Hematopoietic multipotent progenitor cell treated with erythropoietin and hydrocortisone succinate and interleukin-3 and kit ligand, for 8 days (in vitro differentiated cells): ENCODE data around the gene SPOPL.
"Not testable (repeated sequence)": the region's sequence is repeated elsewhere in the genome, so short reads cannot be mapped to it uniquely, and the experiment has no call there.

ENCODE experiments used
- DNase-seq: peaks from one replicate; pipeline ENCODE4 v3.0.0-alpha.2; 2015

Gene SPOPL

DNA sequence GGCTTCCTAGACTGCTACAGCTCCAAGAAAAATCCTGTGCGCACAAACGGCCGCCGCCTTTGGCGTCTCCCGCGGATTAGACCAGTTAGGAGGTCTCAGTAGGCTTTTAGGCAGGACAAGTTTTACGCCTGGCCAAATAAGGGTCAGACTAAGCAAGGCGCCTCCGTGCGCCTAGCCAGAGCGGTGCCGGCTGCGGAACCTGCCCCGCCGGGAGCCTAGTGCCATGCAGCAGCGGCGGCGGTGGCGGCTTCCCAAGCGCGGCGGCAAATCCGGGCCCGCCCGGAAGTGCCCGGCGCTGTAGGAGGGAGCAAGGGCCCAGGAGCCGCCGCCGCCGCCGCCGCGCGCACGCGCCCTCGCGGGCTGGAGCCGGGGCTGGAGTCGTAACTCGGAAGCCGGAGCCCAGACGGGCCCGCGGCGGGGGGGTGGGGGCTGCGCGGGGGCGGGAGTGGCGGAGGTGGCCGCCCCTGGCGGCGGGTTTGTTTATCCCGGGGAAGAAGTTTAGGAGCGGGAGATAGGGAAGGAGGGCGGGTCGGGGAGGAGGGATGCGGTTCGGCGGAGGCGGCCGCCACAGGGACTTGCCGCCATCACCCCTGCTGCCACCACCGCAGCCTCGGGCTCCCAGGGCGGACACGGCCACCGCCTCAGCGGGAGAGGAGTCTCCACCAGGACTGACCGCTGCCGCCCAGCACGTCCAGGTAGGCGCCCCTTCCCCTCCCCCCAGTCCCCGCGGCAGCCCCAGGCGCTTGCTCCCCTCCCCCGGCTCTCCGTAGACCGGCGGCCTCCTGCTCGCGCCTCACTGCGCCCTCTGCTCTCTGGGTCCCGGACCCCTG, at the start of gene SPOPL:
SPOPL (plus strand) TSS at position 346 of the 830 bp plus-strand sequence. CDS start 48,447 bp downstream, outside the sequence.
- peak; percentile 86 for DNase-seq

DNA sequence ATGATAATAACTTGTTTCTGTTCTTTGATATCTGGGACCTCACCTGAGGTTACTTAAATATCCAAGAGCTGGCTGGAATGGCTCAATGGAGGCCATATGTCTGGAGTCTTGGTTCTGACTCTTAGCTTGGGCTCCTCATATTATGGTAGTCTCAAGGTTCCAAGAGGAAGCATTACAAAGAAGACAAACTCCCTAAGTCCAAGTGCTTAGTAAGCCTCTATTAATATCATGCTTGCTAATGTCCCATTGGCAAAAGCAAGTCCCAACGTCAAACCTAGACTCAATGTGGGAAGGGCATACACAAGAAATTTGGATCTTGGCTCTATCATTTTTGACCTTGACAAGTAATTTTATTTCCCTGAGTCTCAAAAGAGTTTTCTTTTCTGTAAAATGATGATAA, 49.2 kb upstream of the SPOPL start:
- DNase-seq, result no peak

DNA sequence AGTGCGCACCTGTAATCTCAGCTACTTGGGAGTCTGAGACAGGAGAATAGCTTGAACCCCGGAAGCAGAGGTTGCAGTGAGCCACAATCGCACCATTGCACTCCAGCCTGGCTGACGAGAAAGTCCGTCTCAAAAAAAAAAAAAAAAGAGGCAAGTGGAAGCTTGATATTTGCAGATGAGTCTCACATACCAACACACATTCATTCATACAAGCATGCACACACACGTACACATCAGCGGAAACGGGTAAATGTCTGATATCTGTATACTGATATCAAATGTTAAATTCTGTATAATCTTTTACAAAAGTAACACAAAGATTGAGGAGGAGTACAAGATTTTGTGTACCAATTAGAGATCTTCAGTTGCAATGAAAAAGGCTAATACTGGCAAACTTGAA, 47.8 kb upstream of the SPOPL start:
- no peak for DNase-seq

- peak; percentile 78 for DNase-seq
Measured at GRCh38 chr2:138454761-138455160, 46.8 kb upstream of the SPOPL start.

- DNase-seq, result no peak
Measured at GRCh38 chr2:138455275-138455674, 46.3 kb upstream of the SPOPL start.

DNA sequence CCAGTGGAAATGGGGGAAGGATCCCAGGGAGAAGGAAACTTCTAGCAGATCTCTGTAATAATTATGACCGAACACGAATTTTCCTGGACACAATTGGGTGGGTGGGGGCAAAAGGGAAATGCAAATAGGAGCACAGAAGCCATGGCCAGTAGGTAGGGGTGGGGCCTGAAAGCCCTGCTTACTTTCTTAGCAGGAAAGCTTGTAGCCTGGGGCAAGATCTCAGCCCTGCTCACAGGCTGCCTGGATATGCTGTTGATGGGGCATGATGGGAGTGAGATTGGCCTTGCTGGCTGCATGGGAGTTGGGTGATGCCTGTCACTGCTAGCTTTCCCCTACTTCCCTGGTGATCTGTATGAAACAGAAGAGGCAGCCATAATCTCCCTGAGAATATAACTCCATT, 45.9 kb upstream of the SPOPL start:
- no peak for DNase-seq

DNA sequence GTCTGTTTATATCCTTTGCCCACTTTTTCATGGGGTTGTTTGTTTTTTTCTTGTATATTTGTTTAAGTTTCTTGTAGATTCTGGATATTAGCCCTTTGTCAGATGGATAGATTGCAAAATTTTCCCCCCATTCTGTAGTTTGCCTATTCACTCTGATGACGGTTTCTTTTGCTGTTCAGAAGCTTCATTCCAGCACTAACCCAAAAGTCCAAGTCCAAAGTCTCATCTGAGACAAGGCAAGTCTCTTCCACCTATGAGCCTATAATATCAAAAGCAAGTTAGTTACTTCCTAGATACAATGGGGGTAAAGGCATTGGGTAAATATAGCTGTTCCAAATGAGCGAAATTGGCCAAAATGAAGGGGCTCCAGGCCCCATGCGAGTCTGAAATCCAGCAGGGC, 38.9 kb upstream of the SPOPL start:
- DNase-seq, result not testable (repeated sequence)

- no peak for DNase-seq
Measured at GRCh38 chr2:138468617-138469016, 33.0 kb upstream of the SPOPL start.

GRCh38 chr2:138469411-138469810, 32.2 kb upstream of the SPOPL start:
- no peak for DNase-seq

- no peak for DNase-seq
Measured at GRCh38 chr2:138470941-138471340, 30.6 kb upstream of the SPOPL start.

GRCh38 chr2:138474100-138474825, 27.3 kb upstream of the SPOPL start:
- peak; percentile 73 for DNase-seq

DNA sequence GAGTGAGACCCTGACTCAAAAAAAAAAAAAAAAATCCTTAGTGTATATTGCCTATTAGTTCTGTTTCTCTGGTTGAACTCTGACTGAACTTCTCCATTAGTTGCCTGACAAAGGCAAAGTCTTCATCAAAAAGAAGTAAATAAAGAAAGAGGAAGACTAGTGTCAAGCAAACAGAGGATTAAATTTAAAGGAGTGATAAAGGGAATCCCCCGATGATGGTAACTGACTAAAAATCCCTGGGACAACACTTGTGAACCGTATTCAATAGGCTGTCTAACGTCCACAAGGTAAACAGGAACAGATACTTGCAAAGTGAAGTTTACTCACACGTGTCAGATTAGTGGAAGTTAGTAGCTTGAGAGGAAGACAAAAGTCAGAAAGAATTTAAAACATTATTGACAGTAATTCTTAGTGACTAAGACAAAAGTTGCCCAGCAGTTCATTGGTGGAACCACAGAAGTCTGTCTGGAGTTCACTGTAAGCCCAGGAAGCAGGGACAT, 26.2 kb upstream of the SPOPL start:
- DNase-seq, result no peak

DNA sequence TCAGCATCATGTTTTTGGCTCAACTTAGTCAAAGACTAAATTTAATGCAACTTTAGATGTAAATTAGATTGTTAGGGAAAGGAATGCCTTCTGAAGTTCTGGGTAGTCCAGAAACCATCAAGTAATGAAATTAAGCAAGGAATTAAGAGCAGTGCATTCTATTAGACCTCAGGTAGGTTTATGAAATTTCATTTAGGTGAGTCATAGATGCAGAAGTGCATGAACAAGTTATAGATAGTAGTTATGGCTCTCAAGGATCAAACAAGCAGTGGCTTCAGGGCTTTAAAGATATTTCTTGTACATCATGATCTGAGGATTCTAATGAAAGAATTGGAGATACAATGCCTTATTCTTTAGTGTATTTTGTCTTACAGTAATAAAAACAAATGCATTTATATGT, 25.4 kb upstream of the SPOPL start:
- no peak for DNase-seq

- DNase-seq, result peak; percentile 16
Measured at GRCh38 chr2:138476940-138477339, 24.6 kb upstream of the SPOPL start.

- DNase-seq, result not testable (repeated sequence)
Measured at GRCh38 chr2:138482796-138483195, 18.8 kb upstream of the SPOPL start.

DNA sequence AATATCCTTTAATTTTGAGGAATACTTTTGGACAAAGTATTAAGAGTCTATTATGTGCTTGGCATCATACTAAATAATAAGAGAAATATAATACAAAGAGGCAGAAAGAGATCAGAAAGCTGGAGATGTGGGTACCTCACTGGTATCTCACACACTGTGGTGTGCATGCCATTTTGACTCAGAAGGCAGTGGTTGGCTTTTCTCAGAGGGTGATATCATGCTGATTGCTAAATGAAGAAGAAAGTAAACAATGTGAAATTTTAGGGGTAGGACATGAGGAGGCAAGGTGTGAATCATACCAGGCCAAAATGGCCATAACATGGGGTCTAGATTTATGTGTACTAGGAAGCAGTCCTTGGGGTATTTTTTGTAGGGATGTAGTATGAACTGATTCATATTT, 16.6 kb upstream of the SPOPL start:
- no peak for DNase-seq

- DNase-seq, result peak; percentile 30
Measured at GRCh38 chr2:138486363-138487198, 15.0 kb upstream of the SPOPL start.

DNA sequence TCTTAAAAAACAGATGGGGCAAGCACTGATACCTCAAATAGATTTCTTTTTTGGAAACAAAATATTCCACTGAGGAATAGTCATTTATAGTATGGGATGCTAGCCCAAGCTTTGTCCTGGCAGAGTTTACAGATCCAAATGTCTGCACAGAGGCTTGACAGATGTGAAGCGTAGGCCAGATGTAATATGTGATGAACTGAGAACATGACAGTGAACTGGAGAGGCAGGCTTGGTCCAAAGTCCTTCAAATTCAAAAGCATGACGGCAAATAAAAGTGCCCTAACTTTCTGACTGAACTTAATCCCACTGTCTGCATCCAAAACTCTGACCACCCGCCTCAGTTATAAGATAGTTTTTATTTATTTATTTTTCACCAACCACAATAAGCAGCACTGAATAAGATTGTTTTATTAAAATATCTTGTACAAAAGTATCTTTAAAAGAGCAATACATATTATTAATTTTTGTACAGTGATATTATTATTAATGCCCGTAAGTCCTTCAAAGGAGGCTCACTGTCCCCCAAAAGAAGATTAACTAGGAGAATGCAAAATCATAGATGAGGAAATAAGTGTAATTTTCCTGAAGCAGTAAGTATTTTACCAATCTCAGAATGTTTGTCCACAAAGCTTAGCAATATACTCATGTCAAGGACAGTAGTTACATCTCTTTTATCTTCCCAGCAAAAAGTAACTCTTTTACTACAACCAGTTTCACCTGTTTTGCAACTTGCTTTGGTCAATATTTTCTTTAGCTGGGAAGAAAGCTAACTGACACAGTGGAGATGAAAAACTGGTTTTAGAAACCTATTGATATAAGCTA, 10.7 kb upstream of the SPOPL start:
- DNase-seq, result no peak

DNA sequence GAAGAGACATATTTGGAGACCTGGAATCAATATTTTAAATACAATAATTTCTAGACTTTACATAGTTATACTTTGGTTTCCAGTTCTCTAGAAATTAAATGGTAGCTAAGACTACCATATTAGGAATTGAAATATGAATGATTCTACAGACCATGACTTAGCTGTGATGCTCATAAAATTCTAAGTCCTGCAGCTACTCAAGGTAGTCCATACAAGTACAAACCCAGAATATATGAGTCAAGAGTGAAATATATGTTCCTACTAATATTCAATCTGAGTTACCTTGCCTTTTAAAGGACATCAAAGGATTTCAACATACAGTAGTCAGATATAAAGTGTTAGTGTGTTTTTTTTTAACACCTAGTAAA, 10.1 kb upstream of the SPOPL start:
- DNase-seq, result no peak

DNA sequence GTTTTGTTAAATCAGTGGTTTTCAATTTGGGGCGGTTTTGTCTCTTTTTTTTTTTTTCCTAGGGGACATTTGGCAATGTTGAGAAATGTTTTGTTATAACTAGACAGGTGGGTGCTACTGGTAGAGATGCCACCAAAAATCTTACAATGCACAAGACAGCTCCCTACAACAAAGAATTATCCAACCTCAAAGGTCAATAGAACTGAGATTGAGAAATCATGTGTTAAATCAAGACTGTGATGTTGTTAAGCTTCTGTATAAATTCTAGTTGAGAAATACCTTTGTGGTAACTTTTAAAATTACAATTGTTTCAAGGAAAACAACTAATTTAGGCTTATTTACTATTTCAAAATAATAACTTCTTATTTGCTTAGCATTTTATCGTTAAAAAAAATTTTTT, 9.4 kb upstream of the SPOPL start:
- DNase-seq, result no peak

GRCh38 chr2:138493334-138493733, 8.2 kb upstream of the SPOPL start:
- no peak for DNase-seq

- peak; percentile 31 for DNase-seq
Measured at GRCh38 chr2:138494265-138494966, 7.2 kb upstream of the SPOPL start.
